ENCODE measurements around the gene RTP5.
A peak's percentile ranks its signal among the peaks of the same experiment; 100 is the strongest.
"Not testable (repeated sequence)": the region's sequence is repeated elsewhere in the genome, so short reads cannot be mapped to it uniquely, and the experiment has no call there.

Gene RTP5

DNA sequence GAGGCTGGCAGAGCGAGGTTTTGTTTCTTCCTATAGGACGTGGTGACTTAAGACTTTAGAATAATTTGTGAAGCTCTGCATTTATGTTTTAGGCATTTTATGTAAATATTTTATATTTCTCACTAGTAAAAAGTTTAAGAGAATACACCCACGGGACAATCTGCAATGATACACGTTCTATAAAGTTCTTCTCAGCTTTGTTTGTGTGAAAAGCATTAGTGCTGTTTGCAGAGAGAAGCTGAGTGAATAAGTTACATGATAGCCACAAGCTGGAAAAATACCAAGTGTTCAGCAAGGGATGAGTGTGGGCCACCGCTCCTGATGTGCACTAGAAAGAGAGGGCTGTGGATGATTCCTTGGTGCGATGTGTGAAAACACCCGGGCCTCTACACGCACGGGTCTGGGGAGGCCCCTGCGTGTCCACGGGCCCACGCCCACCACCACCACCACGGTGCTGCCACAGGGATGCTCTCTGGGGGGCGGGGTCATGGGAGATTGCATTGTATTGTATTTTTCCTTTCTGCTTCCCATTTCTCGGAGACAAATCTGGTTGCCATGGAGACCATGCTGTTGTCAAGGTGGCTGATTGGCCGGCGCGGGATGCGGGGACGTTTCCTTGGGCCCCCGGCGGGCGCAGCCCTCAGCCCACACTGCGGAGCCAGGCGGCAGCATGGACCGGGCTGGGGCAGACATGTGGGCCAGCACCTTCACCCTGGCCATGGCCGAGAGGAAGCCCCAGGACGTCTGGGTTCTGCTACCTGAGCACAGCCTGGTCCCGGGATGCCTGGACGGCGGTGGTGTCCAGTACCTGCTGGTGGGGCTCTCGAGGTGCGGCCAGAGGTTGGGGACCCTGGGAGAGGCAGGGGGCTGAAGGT lies at the start of gene RTP5:
Gene RTP5 (plus strand): TSS at position 643 of the 875 bp plus-strand sequence. CDS start 28 bp downstream, at position 671.
- FAIRE-seq (no peak), DNase-seq (ENCODE audit: insufficient read length, low spot score) (peak; percentile 17)
- TF ChIP-seq, protein P1, sequence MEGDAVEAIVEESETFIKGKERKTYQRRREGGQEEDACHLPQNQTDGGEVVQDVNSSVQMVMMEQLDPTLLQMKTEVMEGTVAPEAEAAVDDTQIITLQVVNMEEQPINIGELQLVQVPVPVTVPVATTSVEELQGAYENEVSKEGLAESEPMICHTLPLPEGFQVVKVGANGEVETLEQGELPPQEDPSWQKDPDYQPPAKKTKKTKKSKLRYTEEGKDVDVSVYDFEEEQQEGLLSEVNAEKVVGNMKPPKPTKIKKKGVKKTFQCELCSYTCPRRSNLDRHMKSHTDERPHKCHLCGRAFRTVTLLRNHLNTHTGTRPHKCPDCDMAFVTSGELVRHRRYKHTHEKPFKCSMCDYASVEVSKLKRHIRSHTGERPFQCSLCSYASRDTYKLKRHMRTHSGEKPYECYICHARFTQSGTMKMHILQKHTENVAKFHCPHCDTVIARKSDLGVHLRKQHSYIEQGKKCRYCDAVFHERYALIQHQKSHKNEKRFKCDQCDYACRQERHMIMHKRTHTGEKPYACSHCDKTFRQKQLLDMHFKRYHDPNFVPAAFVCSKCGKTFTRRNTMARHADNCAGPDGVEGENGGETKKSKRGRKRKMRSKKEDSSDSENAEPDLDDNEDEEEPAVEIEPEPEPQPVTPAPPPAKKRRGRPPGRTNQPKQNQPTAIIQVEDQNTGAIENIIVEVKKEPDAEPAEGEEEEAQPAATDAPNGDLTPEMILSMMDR (IDR thresholded peaks at IDR 0.05; ENCODE audit: insufficient read depth, missing control alignments), result no peak

DNA sequence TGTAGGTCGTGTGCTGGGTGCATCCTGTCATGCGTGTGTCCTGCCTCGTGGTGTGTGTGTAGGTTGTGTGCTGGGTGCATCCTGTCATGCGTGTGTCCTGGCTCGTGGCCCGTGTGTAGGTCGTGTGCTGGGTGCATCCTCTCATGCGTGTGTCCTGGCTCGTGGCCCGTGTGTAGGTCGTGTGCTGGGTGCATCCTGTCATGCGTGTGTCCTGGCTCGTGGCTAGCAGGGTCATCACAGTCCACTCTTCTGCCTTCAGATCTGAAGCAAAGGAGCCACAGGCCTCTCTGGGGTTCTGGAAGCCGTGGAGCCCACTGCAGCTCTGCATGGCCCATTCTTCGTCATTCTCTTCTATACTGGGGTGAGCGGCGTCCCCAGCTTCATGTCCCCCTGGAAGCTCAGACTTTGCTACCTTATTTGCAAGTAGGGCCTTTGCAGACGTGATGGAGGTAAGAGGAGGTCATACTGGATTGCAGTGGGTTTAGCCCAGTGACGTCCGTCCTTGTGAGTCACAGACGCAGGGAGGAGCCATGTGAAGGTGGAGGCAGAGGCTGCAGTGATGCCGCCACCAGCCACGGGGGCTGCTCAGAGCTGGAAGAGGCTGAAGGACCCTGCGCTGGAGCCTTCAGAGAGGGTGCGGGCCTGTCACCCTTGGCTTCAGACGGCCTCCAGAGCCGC lies 49.4 kb upstream of the RTP5 start:
- not testable (repeated sequence) for FAIRE-seq; DNase-seq (ENCODE audit: insufficient read length, low spot score)

DNA sequence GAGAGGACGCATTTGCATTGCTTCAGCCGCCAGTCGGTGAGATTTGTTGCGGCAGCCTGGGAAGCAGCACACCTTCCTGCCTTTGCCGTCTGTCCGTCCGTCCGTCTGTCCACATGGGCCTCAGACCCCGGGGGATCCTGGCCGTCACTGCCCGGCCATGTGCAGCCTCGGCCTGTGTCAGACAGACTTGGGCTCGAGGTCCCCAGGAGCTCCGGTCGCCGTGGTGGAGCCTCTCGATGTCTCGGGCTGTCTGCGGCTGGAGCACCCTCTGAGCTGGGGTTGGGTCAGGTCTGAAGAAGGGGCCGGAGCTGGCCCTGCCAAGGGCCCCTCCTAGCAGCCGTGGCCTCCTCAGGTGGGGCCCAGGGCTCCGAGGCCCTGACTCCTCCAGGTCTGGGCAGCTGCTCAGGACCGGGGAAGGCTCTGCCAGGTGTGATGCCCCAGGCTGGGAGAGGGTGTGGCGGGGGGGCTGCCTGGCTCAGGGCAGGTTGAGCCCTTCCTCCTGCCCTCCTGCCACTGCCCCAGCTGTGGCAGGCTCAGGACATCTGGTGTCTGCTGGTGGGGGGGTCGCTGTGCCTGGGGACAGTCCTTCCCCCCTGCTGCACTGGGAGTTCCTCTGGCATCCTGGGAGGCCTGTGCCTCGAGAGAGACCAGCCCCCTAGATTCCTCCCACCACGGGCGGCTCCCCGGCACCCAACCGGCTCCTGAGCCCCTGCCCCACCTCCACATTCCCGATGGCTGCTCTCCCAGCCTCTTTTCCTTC lies 48.7 kb upstream of the RTP5 start:
- DNase-seq (ENCODE audit: insufficient read length, low spot score) (no peak), FAIRE-seq (no peak)
- TF ChIP-seq, protein P1 (IDR thresholded peaks at IDR 0.05; ENCODE audit: insufficient read depth, missing control alignments), result no peak

DNA sequence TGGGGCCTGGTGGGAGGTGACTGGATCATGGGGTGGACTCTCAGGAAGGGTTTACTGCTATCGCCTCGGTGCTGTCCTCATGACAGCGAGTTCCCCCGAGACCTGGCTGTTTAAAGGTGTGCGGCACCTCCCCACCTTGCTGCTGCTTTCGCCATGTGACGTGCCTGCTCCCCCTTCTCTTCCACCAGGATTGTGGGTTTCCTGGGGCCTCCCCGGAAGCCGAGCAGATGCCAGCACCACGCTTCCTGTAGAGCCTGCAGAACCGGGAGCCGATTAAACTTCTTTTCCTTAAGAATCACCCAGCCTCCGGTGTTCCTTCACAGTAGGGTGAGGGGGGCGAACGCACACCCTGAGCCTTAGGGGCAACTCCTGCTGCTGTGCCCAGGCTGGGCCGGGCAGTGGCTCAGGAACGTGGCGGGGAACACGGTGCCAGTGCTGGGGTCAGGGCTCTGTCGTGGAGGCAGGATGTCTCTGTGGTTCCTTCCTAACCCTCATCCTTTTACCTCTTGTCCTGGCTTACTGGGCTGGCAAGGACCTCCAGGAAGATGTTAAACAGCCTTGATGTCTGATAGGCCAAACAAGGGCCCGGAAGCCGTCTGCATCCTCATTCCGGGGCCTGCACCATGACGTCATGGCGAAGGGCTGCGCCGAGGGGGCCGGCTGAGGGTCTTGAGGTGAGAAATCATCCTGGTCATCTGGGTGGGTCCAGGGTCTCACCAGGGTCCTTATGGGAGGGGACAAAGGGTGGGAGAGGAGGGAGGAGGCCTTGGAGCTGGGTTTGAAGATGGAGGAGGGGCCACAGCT lies 47.9 kb upstream of the RTP5 start:
- FAIRE-seq (no peak), DNase-seq (ENCODE audit: insufficient read length, low spot score) (no peak)
- TF ChIP-seq, protein P1 (IDR thresholded peaks at IDR 0.05; ENCODE audit: insufficient read depth, missing control alignments), result no peak

DNA sequence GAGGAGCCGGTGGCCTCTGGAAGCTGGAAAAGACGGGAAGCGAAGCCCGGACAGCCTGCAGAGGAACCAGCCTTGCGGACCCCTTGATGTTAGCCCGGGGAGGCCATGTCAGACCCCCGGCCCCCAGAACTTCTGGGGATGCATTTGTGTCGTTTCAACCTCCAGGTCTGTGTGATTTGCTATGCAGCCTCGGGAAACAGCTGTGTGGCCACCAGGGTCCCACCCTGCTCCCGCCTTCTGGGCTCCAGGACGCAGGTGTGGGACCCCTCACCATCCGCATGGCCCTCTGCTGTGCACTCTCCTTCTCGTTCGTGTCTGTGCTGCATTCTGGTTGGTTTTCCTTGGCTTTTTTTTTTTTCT lies 47.3 kb upstream of the RTP5 start:
- TF ChIP-seq, protein P1 (IDR thresholded peaks at IDR 0.05; ENCODE audit: insufficient read depth, missing control alignments), result no peak
- DNase-seq (ENCODE audit: insufficient read length, low spot score) (no peak), FAIRE-seq (no peak)

DNA sequence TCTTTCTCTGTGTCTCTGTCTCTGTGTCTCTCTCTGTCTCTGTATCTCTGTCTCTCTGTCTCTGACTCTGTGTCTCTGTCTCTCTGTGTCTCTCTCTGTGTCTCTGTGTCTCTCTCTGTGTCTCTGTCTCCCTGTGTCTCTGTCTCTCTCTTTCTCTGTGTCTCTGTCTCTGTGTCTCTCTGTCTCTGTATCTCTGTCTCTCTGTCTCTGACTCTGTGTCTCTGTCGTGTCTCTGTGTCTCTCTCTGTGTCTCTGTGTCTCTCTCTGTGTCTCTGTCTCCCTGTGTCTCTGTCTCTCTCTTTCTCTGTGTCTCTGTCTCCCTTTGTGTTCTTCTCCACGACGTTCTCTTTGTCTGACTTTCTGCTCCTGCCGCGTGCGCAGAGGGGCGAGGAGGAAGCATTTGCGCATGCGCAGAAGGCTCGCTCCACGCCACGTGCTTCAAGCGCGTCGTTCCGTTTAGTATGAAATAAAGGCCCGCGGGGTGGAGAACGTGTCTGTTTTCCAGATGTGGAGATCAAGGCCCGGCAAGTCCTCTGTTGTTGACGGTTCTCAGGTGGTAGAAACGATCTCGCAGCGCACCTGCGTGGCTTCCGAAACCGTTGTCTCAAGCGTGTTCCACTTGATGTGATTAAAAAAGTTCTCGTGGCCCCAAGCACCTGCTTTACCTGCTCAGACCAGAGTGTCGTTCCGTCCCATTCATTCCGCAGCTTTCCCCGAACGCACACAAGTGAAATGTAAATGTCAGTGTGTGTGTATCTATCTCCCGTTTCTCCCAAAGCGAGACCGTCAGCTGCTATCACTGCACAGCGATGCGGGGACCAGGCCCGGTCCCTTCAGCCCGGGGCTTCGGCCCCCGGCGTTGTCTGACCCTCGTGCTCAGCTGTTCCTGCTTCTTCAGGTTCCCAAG lies 45.7 kb upstream of the RTP5 start:
- not testable (repeated sequence) for FAIRE-seq; DNase-seq (ENCODE audit: insufficient read length, low spot score)

DNA sequence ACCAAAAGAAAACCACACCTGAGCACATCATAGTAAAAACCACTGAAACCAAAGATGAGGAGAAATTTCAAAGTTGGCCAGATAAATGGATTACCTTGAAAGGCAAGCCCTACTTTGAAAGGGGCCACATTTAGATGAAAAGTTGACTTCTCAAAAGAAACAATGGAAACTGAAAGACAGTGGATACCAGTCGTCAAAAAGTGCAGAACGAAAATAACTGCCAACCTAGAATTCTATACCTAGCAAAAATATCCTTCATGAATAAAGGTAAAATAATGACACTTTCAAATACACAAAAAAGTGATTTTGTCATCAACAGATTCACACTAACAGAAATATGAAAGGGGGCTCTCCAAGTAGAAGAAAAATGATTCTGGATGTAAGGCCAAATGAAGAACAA lies 42.1 kb upstream of the RTP5 start:
- FAIRE-seq (no peak), DNase-seq (ENCODE audit: insufficient read length, low spot score) (no peak)
- TF ChIP-seq, protein P1 (IDR thresholded peaks at IDR 0.05; ENCODE audit: insufficient read depth, missing control alignments), result no peak

All from D721Med (cell line).